Retina (tissue), 1 donor: ENCODE measurements around the gene GRWD1.

ENCODE experiments used
- DNase-seq: peaks from one replicate; pipeline ENCODE4 v3.0.0-alpha.2; 2016

Gene GRWD1

DNA sequence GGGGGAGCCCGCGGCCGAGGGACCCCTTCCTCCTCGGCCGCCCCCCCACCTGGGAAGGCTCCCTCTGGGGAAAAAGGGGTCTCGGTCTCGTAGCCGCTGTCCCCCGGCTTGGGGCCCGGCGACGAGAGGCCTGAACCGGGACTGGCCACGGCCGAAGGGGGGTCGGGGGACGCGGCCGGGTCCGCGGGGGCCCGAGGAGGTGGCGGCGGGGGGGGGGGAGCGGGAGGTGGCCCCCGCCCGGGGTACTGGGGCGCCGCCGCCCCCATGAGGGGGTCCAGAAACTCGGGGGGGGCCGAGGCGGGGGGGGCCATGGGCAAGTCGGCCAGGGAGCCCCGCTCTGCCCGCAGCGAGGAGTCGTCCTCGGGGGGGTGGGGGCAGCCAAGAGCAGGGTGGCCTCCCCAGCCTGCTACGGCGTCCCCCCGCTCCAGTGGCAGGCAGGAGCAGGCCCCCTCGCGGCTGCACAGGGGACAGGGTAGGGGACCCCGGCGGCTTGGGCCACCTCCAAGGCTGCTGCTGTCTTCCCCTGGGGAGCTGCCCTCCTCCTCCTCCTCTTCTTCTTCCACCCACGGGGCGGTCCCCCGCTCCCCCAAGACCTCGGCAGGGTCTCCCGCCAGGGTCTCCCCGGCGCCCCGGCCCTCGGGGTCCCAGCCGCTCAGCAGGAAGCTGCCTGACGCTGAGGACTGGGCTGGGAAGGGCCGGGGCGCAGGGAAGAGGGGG, 53.0 kb downstream of the GRWD1 start:
- no peak for DNase-seq

DNA sequence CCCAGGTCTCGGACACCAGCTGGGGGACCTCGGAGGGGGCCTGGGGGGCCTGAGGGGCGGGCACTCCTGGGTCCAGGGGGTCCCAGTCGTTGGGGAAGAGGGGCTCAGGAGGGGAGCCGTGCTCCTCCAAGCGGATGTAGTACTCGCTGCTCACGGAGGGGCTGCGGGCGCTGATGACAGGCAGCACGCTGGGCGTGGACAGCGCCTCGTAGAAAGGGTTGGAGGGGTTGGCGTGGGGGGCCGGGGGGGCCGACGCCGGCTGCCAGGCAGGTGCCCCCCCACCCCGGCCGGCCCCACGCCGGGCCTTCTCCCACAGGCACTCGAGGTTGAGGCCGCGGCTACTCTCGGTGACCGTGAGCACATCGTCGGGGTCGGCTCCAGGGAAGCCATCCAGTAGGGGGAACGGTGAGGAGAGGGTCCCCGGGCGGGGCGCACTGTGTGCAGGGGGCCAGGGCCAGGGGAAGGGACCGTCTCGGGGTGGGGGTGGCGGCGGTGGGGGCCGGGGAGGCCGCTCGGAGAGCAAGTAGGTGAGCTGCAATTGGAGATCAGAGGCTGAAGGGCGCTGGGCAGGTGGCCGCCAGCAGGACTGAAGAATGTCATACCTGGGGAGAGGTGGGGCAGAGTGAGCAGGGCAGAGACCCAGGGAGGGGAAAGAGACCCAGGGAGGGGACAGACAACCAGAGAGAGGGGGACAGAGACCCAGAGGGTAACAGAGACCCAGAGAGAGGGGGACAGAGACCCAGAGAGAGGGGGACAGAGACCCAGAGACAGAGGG, 53.7 kb downstream of the GRWD1 start:
- DNase-seq = no peak

DNA sequence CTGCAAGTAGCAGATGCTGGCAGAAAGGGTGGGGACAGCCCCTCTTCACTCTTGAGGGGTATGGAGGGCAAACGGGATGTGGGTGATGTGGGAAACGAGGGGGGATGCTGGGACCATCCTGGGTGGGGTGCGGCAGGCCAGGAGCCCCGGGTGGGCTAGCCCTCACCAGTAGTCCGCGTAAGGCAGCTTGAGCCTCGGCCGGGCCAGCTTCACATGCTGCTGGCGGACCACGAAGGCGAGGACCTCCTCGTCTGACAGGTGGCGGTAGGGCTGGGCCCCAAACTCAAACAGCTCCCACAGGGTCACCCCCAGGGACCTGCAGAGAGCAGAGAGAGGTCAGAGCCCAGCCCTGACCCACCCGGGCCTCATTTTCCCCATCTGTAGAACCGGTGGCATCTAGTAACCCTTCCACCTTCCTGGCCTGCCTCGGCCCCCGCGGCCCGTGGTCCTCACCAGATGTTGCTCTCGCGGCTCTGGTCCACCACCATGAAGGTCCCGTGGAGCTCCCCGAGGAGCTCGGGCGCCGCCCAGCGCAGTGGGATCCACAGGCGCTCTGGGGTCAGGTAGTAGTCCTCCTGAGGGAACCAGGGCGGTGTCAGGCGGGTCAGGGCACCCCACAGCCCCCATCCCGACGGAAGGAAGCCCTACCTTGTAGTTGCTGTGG, 55.2 kb downstream of the GRWD1 start:
- DNase-seq = no peak

DNA sequence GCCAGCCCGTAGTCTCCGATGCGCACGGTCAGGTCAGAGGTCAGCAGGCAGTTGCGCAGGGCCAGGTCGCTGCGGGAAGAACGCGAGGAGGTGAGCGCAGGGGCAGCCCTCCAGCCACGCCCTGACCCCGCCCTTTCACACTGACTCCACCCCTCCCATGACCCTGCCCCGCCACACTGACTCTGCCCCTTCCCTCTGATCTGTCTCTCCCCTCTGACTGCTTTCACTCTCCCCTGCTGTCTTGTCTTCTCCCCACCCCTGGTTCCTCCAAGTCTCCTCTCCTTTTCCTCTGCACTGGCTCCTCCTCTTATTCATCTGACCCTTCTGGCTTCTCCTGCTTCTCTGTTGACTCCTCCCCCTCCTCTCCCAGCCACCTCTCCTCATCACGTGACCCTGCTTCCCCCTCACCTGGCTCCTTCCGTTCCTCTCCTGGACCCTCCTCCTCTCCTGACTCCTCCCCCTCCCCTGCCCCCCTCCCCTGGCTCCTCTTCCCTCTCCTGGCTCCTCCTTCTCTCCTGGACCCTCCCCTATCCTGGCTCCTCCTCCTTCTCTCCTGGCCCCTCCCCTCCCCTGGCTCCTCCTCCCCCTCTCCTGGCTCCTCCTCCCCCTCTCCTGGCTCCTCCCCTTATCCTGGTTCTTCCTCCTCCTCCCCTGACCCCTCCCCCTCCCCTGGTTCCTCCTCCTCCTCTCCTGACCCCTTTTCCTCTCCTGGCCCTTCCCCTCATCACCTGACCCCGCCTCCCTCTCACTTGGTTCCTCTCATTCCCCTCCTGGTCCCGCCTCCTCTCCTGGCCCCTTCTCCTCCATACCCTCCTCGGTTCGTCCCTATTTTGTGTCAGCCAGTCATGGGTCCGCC, 55.9 kb downstream of the GRWD1 start:
- DNase-seq = no peak

DNA sequence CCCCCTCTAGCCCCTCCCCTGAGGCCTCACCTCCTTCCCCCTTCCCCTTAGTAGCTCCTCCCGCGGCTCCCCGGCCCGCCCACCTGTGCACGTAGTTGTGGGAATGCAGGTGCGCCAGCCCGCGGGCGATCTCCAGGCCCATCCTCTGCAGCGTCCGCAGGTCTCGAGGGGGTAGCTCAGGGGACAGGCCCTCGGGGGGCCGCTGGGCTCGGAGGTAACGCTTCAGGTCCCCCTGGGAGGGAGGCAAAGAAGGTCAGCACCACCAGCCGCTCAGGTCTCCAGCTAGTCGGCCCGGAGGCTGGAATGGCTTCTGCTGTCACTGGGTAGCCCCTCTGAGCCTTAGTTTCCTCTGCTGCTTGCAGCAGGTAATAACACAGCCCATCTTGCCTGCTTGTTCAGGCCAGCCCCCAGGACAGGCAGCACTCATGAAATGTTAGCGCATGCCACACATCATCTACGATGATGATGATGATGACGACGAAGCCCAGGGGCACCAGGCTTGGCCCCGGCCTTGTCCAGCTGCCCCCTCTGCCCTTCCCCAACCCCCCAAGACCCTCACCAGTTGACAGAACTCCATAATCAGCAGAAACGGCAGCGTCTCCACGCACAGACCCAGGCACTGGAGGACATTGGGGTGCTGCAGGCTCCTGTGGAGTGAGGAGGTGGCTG, 56.7 kb downstream of the GRWD1 start:
- no peak for DNase-seq

DNA sequence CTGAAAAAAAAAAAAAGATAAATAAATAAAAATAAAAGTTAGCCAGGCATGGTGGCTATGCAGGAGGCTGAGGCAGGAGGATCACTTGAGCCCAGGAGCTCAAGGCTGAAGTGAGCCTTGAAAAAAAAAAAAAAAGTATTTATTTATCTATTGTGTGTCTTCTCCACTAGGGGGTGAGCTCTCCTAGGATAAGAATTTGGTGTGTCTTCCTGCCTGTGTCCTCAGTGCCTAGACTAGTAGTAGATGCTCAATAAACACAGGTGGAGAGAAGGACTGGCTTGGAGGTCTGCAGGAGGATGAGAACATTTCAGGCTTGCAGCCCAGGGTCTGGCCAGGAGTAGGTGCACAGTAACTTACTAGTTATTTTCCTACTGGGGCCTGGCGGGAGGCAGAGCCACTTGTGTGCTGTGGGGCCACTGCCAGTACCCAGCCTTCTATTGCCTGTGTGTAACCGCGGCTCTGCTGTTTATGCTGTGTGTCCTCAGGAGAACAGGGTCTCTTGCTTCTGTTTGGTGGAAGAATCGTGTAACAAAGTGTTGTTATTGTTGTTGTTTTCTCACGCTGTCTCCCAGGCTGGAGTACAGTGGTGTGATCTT, 60.5 kb downstream of the GRWD1 start:
- DNase-seq = no peak
